ENCODE measurements around the gene IQCN.

DNA sequence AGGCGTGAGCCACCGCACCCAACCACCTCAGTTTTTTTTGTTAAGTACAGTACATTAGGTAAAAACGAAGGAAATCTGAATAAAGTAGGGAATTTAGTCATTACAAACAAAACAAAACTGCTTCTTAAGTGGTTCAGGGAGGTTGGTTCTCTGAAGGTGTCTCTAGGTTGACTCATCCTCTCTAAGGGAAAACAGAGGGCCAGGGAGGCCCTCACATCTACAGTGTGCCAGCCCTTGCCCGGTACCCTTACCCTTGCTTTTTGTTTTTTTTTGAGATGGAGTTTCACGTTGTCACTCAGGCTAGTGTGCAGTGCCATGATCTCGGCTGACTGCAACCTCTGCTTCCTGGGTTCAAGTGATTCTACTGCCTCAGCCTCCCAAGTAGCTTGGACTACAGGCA lies 24.3 kb upstream of the IQCN start:
- no peak for TF ChIP-seq CTCF (IDR thresholded peaks at IDR 0.05)
- TF ChIP-seq POLR2A (IDR thresholded peaks at IDR 0.05) = no peak

Data from lower leg skin (tissue), 3 donors.